Body of pancreas (tissue), 4 donors: ENCODE results near the gene BRD1. TPM values are rescaled to one million over a fixed set of nuclear protein-coding genes. Genes with fewer than 3 reads are reported as not detected.

Source experiments
- ATAC-seq: fragments of 150-250 bp; one replicate; pipeline ENCODE4 v1.9.1; 2016
- DNase-seq, 4 donors: peaks; one replicate each; pipeline ENCODE4 v3.0.0-alpha.2; 2019
- H3K27ac ChIP-seq, 4 donors: fragments of 200-600 bp; sonication (generic); 1 replicate in 3 of 4; 2 replicates in 1 of 4; pipeline versions ENCODE4 v1.5.1 to v1.6.1; 2016 to 2019; ENCODE audit warnings: mild to moderate bottlenecking in 1 of 4, mixed read lengths in 1 of 4, moderate library complexity in 1 of 4
- H3K27me3 ChIP-seq, 2 donors: fragments of 200-600 bp; sonication (generic); one replicate each; pipeline ENCODE4 v1.6.0; 2016; ENCODE audit warnings: mild to moderate bottlenecking in 1 of 2
- H3K36me3 ChIP-seq, 2 donors: fragments of 200-600 bp; sonication (generic); replicated peaks in 1 of 2; 2 replicates each; pipeline ENCODE4 v1.5.1; 2016; ENCODE audit warnings: low read depth in 2 of 2; ENCODE audit not compliant: insufficient read depth in 1 of 2
- H3K4me1 ChIP-seq: fragments of 200-600 bp; sonication (generic); one replicate; pipeline ENCODE4 v1.6.0; 2016
- H3K4me3 ChIP-seq, 2 donors: fragments of 200-600 bp; sonication (generic); 1 replicate in 1 of 2; 2 replicates in 1 of 2; pipeline ENCODE4 v1.5.1; 2016 to 2019
- H3K9me3 ChIP-seq, 3 donors: fragments of 200-600 bp; sonication (generic); 1 replicate in 2 of 3; 2 replicates in 1 of 3; pipeline ENCODE4 v1.5.1; 2016
- CTCF ChIP-seq, 7 experiments: fragments of 450-650 bp in 4 of 7; fragments of 200-600 bp in 3 of 7; sonication (generic) in 3 of 7; IDR thresholded peaks; one replicate each; pipeline ENCODE4 v1.5.1; 2016 to 2019; ENCODE audit warnings: antibody characterized with exemption in 7 of 7
- POLR2A ChIP-seq, 3 donors: fragments of 450-650 bp; IDR thresholded peaks; one replicate each; pipeline ENCODE4 v1.6.1; 2016; ENCODE audit warnings: antibody characterized with exemption in 3 of 3, mild to moderate bottlenecking in 2 of 3
- WGBS, 2 donors: methylation state at CpG; one replicate each; pipeline ENCODE4 v1.1.5; 2017; 5-methylcytosine and 5-hydroxymethylcytosine counted together
- intact Hi-C: fragments of 100-400 bp; cut with DNase I; formaldehyde crosslinking; loops from one replicate; pipeline ENCODE4 v1.15.1; 2023
- total RNA-seq, 2 donors: library from RNA; depleted of rRNA; stranded (reverse); fragments of >200 nt; gene quantifications; one replicate each; pipeline ENCODE4 v1.1.0, GENCODE V29; 2016

Gene BRD1
- total RNA-seq, 2 donors from 2014 or later: 21.8 to 36.9 TPM

- no peak overlapping the region for H3K27ac ChIP-seq
- H3K4me3 ChIP-seq: no peak overlapping the region
- no peaks in the 10 kb centered on the region for H3K4me1 ChIP-seq
- no peaks in the 10 kb centered on the region for H3K36me3 ChIP-seq
- intact Hi-C loops: no loop called here
- WGBS, 2 donors: 88 to 91% methylated on average over 7 of the region's 7 CpGs
- H3K27me3 ChIP-seq: no peaks in the 10 kb centered on the region
- DNase-seq: no peak
- ATAC-seq: no peak
- TF ChIP-seq CTCF (IDR thresholded peaks at IDR 0.05) (no peak), POLR2A (IDR thresholded peaks at IDR 0.05) (no peak)
- H3K9me3 ChIP-seq: no peaks in the 10 kb centered on the region
These were observed 65.8 kb downstream of the BRD1 start for GRCh38 chr22:49761836-49762235.

- Histone ChIP-seq H3K4me3 (no peak overlapping the region), H3K27me3 (no peaks in the 10 kb centered on the region), H3K36me3 (no peaks in the 10 kb centered on the region), H3K4me1 (no peaks in the 10 kb centered on the region), H3K27ac (no peak overlapping the region), H3K9me3 (no peaks in the 10 kb centered on the region)
- WGBS, 2 donors: 66 to 89% methylated on average over 8 to 13 of the region's 13 CpGs
- no peak for TF ChIP-seq POLR2A (IDR thresholded peaks at IDR 0.05)
- TF ChIP-seq CTCF (IDR thresholded peaks at IDR 0.05): no peak
- no peak for DNase-seq
- ATAC-seq: no peak
- intact Hi-C loops: no loop called here
These were observed 66.8 kb downstream of the BRD1 start for GRCh38 chr22:49760630-49761571.

GRCh38 chr22:49760280-49760629, 67.4 kb downstream of the BRD1 start:
- intact Hi-C loops: no loop called here
- TF ChIP-seq POLR2A (IDR thresholded peaks at IDR 0.05) (no peak), CTCF (IDR thresholded peaks at IDR 0.05) (no peak)
- Histone ChIP-seq H3K9me3 (no peaks in the 10 kb centered on the region), H3K27ac (no peak overlapping the region), H3K4me1 (no peaks in the 10 kb centered on the region), H3K4me3 (no peak overlapping the region), H3K36me3 (no peaks in the 10 kb centered on the region), H3K27me3 (no peaks in the 10 kb centered on the region)
- WGBS, 2 donors: 53 to 95% methylated on average over 4 to 5 of the region's 5 CpGs
- ATAC-seq (no peak), DNase-seq (no peak)

GRCh38 chr22:49756676-49757075, 71.0 kb downstream of the BRD1 start:
- Histone ChIP-seq H3K27ac (no peak overlapping the region), H3K4me1 (no peaks in the 10 kb centered on the region), H3K36me3 (no peaks in the 10 kb centered on the region), H3K27me3 (no peaks in the 10 kb centered on the region), H3K9me3 (no peaks in the 10 kb centered on the region), H3K4me3 (no peak overlapping the region)
- ATAC-seq (no peak), DNase-seq (no peak)
- intact Hi-C loops: no loop called here
- WGBS, 2 donors: 89% methylated on average over 6 to 7 of the region's 7 CpGs
- TF ChIP-seq CTCF (IDR thresholded peaks at IDR 0.05) (no peak), POLR2A (IDR thresholded peaks at IDR 0.05) (no peak)

- Histone ChIP-seq H3K27ac (no peak overlapping the region), H3K4me3 (no peak overlapping the region), H3K9me3 (no peaks in the 10 kb centered on the region), H3K4me1 (no peaks in the 10 kb centered on the region), H3K27me3 (no peaks in the 10 kb centered on the region), H3K36me3 (no peaks in the 10 kb centered on the region)
- WGBS, 2 donors: 68 to 71% methylated on average over 5 of the region's 5 CpGs
- no peak for DNase-seq
- intact Hi-C loops: no loop called here
- ATAC-seq: no peak
- TF ChIP-seq POLR2A (IDR thresholded peaks at IDR 0.05) (no peak), CTCF (IDR thresholded peaks at IDR 0.05) (no peak)
These were observed 71.5 kb downstream of the BRD1 start for GRCh38 chr22:49756201-49756600.
